Measurements from ENCODE around the gene PRKRA. TPM values are rescaled to one million over a fixed set of nuclear protein-coding genes. Genes with fewer than 3 reads are reported as not detected.

PRKRA gene
- total and polyA plus RNA-seq, 2 donors (not counting 1 experiment from before 2014, with no cell fraction given) = 27.0 to 71.9 TPM

- POLR2A ChIA-PET = no interaction called here
- Mint-ChIP-seq H3K4me3 (no peak overlapping the region), H3K9me3 (ENCODE audit: insufficient read depth) (no peaks in the 10 kb centered on the region), H3K4me1 (peaks cover 38% of the 10 kb centered on the region), H3K27ac (no peak overlapping the region), H3K27me3 (no peaks in the 10 kb centered on the region)
- no peak overlapping the region for H3K4me2 ChIP-seq (replicated peaks; ENCODE audit: low read depth, low read length, poor library complexity, severe bottlenecking)
- H3K4me1 ChIP-seq (ENCODE audit: control insufficient read depth in 2 of 2, insufficient read depth in 2 of 2, low read length in 2 of 2) = peaks cover 18 to 22% of the 10 kb centered on the region in 2 donors
- TF ChIP-seq EZH2 (IDR thresholded peaks at IDR 0.05; ENCODE audit: borderline replicate concordance, insufficient read depth, low read depth, low read length, poor library complexity, severe bottlenecking) = no peak
- TF ChIP-seq, protein P1, sequence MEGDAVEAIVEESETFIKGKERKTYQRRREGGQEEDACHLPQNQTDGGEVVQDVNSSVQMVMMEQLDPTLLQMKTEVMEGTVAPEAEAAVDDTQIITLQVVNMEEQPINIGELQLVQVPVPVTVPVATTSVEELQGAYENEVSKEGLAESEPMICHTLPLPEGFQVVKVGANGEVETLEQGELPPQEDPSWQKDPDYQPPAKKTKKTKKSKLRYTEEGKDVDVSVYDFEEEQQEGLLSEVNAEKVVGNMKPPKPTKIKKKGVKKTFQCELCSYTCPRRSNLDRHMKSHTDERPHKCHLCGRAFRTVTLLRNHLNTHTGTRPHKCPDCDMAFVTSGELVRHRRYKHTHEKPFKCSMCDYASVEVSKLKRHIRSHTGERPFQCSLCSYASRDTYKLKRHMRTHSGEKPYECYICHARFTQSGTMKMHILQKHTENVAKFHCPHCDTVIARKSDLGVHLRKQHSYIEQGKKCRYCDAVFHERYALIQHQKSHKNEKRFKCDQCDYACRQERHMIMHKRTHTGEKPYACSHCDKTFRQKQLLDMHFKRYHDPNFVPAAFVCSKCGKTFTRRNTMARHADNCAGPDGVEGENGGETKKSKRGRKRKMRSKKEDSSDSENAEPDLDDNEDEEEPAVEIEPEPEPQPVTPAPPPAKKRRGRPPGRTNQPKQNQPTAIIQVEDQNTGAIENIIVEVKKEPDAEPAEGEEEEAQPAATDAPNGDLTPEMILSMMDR (IDR thresholded peaks at IDR 0.05) = no peak
- no peak for DNase-seq
- no peak overlapping the region for H2AFZ ChIP-seq (ENCODE audit: insufficient read depth, low read depth, low read length, poor library complexity, severe bottlenecking)
- peaks cover 76% of the 10 kb centered on the region for H3K79me2 ChIP-seq (ENCODE audit: control insufficient read depth, insufficient read depth, low read length)
- no peaks in the 10 kb centered on the region for H3K9me3 ChIP-seq (ENCODE audit: control extremely low read depth in 1 of 3, control insufficient read depth in 2 of 3, insufficient read depth in 1 of 3, low read length in 2 of 3)
- H3K9ac ChIP-seq (ENCODE audit: low read length) = no peak overlapping the region
- H3K36me3 ChIP-seq (replicated peaks in 1 of 2; ENCODE audit: control extremely low read depth in 1 of 2, control insufficient read depth in 1 of 2, extremely low read depth in 1 of 2, insufficient read depth in 2 of 2, low read length in 1 of 2) = peaks cover 0 to 16% of the 10 kb centered on the region in 2 experiments
- no peak overlapping the region for H3K4me3 ChIP-seq (ENCODE audit: control extremely low read depth in 1 of 5, extremely low read depth in 1 of 5, insufficient read depth in 1 of 5, low read depth in 2 of 5, low read length in 4 of 5)
- H3K27me3 ChIP-seq (replicated peaks in 1 of 4; ENCODE audit: control extremely low read depth in 1 of 4, control insufficient read depth in 3 of 4, insufficient read depth in 4 of 4, low read length in 3 of 4) = no peaks in the 10 kb centered on the region
- ATAC-seq (ENCODE audit: low read depth) = no peak
- no CpG with 5 or more reads among the region's 3 CpGs for WGBS (ENCODE audit: insufficient coverage)
- H4K20me1 ChIP-seq (ENCODE audit: control insufficient read depth, insufficient read depth, low read length, poor library complexity, severe bottlenecking) = peaks cover 49% of the 10 kb centered on the region
- H3K27ac ChIP-seq (ENCODE audit: low read length in 2 of 2) = no peak overlapping the region
- intact Hi-C loops (cut with micrococcal nuclease) = no loop called here
- CTCF ChIA-PET = no interaction called here
These were observed 34.4 kb upstream of the PRKRA start for GRCh38 chr2:178485356-178485755.

GRCh38 chr2:178484245-178485041 is 33.5 kb upstream of the PRKRA start:
- Histone ChIP-seq H3K36me3 (replicated peaks in 1 of 2; ENCODE audit: control extremely low read depth in 1 of 2, control insufficient read depth in 1 of 2, extremely low read depth in 1 of 2, insufficient read depth in 2 of 2, low read length in 1 of 2) (peaks cover 0 to 13% of the 10 kb centered on the region in 2 experiments), H3K9me3 (ENCODE audit: control extremely low read depth in 1 of 3, control insufficient read depth in 2 of 3, insufficient read depth in 1 of 3, low read length in 2 of 3) (no peaks in the 10 kb centered on the region), H3K27me3 (replicated peaks in 1 of 4; ENCODE audit: control extremely low read depth in 1 of 4, control insufficient read depth in 3 of 4, insufficient read depth in 4 of 4, low read length in 3 of 4) (no peaks in the 10 kb centered on the region), H3K4me3 (ENCODE audit: control extremely low read depth in 1 of 5, extremely low read depth in 1 of 5, insufficient read depth in 1 of 5, low read depth in 2 of 5, low read length in 4 of 5) (no peak overlapping the region), H3K4me1 (ENCODE audit: control insufficient read depth in 2 of 2, insufficient read depth in 2 of 2, low read length in 2 of 2) (peaks cover 24 to 27% of the 10 kb centered on the region in 2 donors), H3K9ac (ENCODE audit: low read length) (no peak overlapping the region), H3K4me2 (replicated peaks; ENCODE audit: low read depth, low read length, poor library complexity, severe bottlenecking) (no peak overlapping the region), H4K20me1 (ENCODE audit: control insufficient read depth, insufficient read depth, low read length, poor library complexity, severe bottlenecking) (peaks cover 49% of the 10 kb centered on the region), H2AFZ (ENCODE audit: insufficient read depth, low read depth, low read length, poor library complexity, severe bottlenecking) (no peak overlapping the region), H3K79me2 (ENCODE audit: control insufficient read depth, insufficient read depth, low read length) (peaks cover 72% of the 10 kb centered on the region), H3K27ac (ENCODE audit: low read length in 2 of 2) (no peak overlapping the region)
- no peak for TF ChIP-seq EZH2 (IDR thresholded peaks at IDR 0.05; ENCODE audit: borderline replicate concordance, insufficient read depth, low read depth, low read length, poor library complexity, severe bottlenecking)
- TF ChIP-seq, protein P1 (IDR thresholded peaks at IDR 0.05) = no peak
- DNase-seq = no peak
- ATAC-seq (ENCODE audit: low read depth) = no peak
- no peaks in the 10 kb centered on the region for H3K9me3 Mint-ChIP-seq (ENCODE audit: insufficient read depth)
- no peaks in the 10 kb centered on the region for H3K27me3 Mint-ChIP-seq
- POLR2A ChIA-PET = no interaction called here
- 93% methylated on average over 6 of the region's 6 CpGs for WGBS (ENCODE audit: insufficient coverage)
- H3K27ac Mint-ChIP-seq = no peak overlapping the region
- H3K4me1 Mint-ChIP-seq = peaks cover 39% of the 10 kb centered on the region
- intact Hi-C loops (cut with micrococcal nuclease) = no loop called here
- no peak overlapping the region for H3K4me3 Mint-ChIP-seq
- CTCF ChIA-PET = no interaction called here

Measured in B cell (primary cell).